SK-N-SH (cell line): ENCODE measurements around the gene NANOS3.

Source experiments
- NFIC ChIP-seq: IDR thresholded peaks from 2 replicates; pipeline ENCODE4 v1.4.0; 2012; ENCODE audit warnings: borderline replicate concordance
- RFX5 ChIP-seq: IDR thresholded peaks from 2 replicates; pipeline ENCODE4 v1.6.1; 2012; ENCODE audit warnings: mild to moderate bottlenecking, improper control_type of control experiment, low read length
- SIN3A ChIP-seq: IDR thresholded peaks from 2 replicates; pipeline ENCODE4 v1.6.1; 2012; ENCODE audit warnings: low read depth, mild to moderate bottlenecking, low read length, moderate library complexity, borderline replicate concordance
- TCF12 ChIP-seq: IDR thresholded peaks from 2 replicates; pipeline ENCODE4 v1.4.0; 2012
- TEAD4 ChIP-seq: IDR thresholded peaks from 2 replicates; pipeline ENCODE4 v1.4.0; 2012; ENCODE audit warnings: mild to moderate bottlenecking, borderline replicate concordance; ENCODE audit not compliant: insufficient read depth
- TF ChIP-seq, protein P1 (sequence below): fragments of 150-350 bp; IDR thresholded peaks from 2 replicates; pipeline ENCODE4 v1.6.1; 2017; ENCODE audit warnings: antibody characterized with exemption, low read length, low read depth, borderline replicate concordance
- TF ChIP-seq, protein P2 (sequence below): IDR thresholded peaks from 2 replicates; pipeline ENCODE4 v1.4.0; 2012; ENCODE audit warnings: low read depth
- TF ChIP-seq, protein P3 (sequence below): IDR thresholded peaks from 2 replicates; pipeline ENCODE4 v1.6.1; 2012; ENCODE audit warnings: mild to moderate bottlenecking, low read depth, low read length, moderate library complexity
- TF ChIP-seq, protein P4 (sequence below): fragments of 200-600 bp; sonication (generic); IDR thresholded peaks from 2 replicates; pipeline ENCODE4 v1.6.1; 2017; ENCODE audit warnings: antibody characterized with exemption, mild to moderate bottlenecking, moderate library complexity

DNA sequence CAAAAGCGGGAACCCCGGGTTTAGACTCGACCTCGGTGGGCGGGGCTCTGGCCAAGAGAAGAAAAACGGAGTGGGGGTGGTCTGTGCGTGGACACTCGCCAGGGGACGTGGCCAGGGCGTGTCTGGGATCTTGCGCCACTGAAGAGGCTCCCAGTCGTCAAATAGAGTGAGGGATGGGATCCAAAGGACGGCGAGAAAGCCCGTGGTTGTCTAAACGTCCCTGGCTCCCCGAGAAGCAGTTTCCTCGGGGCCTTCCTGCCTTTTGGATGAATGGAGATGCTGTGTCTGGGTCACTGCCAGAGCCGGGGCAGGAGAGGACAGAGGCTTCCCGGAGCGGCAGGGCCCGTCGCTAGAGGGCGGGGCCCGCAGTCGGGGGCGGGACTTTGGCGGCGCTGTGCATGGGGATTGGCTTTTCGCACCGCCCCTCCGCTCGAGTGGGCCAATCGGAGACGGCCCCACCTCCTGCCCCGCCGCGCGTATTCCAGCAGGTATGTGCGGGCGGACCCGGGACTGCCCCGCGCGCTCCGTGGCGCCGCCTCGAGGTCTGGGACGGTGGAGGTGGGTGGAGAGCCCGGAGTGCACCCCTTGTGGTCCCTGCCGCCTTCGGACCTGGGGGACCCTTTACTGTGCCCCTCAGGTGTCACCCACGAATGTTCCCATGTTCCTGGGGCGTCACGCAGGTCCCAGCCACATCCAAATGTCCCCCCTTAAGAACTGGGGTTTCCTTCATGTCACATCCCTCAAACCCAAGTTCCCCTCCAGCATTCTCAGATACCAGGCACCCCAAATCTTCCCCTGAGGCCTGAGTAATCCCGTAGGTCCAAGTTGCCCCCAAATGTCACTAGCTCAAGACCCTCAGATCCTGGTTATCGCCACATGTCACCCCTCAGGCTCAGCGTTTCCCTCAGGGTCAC is 43.3 kb upstream of the NANOS3 start:
- TF ChIP-seq, protein P1, sequence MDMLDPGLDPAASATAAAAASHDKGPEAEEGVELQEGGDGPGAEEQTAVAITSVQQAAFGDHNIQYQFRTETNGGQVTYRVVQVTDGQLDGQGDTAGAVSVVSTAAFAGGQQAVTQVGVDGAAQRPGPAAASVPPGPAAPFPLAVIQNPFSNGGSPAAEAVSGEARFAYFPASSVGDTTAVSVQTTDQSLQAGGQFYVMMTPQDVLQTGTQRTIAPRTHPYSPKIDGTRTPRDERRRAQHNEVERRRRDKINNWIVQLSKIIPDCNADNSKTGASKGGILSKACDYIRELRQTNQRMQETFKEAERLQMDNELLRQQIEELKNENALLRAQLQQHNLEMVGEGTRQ: no peak
- TF ChIP-seq, protein P2, sequence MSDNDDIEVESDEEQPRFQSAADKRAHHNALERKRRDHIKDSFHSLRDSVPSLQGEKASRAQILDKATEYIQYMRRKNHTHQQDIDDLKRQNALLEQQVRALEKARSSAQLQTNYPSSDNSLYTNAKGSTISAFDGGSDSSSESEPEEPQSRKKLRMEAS: peak; percentile 40
- TF ChIP-seq, protein P3, sequence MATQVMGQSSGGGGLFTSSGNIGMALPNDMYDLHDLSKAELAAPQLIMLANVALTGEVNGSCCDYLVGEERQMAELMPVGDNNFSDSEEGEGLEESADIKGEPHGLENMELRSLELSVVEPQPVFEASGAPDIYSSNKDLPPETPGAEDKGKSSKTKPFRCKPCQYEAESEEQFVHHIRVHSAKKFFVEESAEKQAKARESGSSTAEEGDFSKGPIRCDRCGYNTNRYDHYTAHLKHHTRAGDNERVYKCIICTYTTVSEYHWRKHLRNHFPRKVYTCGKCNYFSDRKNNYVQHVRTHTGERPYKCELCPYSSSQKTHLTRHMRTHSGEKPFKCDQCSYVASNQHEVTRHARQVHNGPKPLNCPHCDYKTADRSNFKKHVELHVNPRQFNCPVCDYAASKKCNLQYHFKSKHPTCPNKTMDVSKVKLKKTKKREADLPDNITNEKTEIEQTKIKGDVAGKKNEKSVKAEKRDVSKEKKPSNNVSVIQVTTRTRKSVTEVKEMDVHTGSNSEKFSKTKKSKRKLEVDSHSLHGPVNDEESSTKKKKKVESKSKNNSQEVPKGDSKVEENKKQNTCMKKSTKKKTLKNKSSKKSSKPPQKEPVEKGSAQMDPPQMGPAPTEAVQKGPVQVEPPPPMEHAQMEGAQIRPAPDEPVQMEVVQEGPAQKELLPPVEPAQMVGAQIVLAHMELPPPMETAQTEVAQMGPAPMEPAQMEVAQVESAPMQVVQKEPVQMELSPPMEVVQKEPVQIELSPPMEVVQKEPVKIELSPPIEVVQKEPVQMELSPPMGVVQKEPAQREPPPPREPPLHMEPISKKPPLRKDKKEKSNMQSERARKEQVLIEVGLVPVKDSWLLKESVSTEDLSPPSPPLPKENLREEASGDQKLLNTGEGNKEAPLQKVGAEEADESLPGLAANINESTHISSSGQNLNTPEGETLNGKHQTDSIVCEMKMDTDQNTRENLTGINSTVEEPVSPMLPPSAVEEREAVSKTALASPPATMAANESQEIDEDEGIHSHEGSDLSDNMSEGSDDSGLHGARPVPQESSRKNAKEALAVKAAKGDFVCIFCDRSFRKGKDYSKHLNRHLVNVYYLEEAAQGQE: no peak
- TF ChIP-seq, protein P4, sequence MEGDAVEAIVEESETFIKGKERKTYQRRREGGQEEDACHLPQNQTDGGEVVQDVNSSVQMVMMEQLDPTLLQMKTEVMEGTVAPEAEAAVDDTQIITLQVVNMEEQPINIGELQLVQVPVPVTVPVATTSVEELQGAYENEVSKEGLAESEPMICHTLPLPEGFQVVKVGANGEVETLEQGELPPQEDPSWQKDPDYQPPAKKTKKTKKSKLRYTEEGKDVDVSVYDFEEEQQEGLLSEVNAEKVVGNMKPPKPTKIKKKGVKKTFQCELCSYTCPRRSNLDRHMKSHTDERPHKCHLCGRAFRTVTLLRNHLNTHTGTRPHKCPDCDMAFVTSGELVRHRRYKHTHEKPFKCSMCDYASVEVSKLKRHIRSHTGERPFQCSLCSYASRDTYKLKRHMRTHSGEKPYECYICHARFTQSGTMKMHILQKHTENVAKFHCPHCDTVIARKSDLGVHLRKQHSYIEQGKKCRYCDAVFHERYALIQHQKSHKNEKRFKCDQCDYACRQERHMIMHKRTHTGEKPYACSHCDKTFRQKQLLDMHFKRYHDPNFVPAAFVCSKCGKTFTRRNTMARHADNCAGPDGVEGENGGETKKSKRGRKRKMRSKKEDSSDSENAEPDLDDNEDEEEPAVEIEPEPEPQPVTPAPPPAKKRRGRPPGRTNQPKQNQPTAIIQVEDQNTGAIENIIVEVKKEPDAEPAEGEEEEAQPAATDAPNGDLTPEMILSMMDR: peak; percentile 52
- TF ChIP-seq RFX5: no peak
- TF ChIP-seq NFIC: no peak; the same call in 1 of the 2 replicates
- TF ChIP-seq TCF12: peak; percentile 24; the same call in 1 of the 2 replicates
- peak; percentile 78; the same call in 1 of the 2 replicates for TF ChIP-seq SIN3A
- 0 out of 2 replicates have a peak, but pooled peaks have one; percentile 34 for TF ChIP-seq TEAD4
